Measurements from ENCODE around the gene CSRP2. TPM values are rescaled to one million over a fixed set of nuclear protein-coding genes. Genes with fewer than 3 reads are reported as not detected.

CSRP2 gene
- total RNA-seq, 1 experiment from 2014 or later: 7.8 TPM

DNA sequence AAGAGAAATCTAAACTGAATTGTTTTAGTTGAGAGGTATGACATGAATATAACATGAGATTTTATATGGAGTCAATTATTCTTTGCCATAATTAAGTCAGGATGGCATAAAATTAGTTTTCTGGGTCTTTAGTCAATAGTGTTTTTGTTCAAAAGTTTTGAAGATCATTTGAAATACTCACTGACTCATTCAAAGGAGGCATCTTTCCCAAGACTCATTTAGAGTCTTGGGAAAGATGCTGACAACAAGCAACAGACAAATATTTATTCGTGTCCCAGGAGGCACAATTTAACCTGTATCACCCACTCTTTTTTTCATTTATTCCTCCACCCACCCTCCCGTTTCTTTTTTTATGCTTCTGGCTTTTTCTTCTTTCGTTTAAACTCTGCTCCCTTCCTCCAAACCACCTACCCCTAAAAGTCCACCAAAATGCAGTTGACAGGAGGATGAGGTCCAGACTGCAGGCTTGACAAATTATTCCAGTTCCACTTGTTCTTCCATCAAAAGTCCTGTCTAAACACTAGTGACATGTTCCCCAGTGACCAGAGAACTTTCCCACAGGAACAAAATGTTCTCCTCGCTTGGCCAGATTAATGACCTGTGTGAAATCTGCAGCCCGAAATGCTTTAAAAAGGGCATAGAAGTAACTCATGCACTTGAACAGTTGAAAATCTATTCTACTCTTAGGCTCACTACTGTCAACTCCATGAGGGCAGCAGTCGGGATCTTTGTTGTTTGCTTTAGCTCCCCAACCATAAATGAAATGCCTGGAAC is 43.3 kb upstream of the CSRP2 start:
- intact Hi-C loops (cut with micrococcal nuclease; ENCODE audit: unreplicated experiment): loop anchor here (10.0 kb wide), 1 partner anchor 77 kb away; no protein-coding TSS in a partner anchor
- Histone ChIP-seq H3K27me3 (ENCODE audit: control insufficient read depth, insufficient read depth, low read length) (no peaks in the 10 kb centered on the region), H3K36me3 (ENCODE audit: control insufficient read depth, insufficient read depth, low read length) (no peaks in the 10 kb centered on the region), H3K27ac (ENCODE audit: low read length) (no peak overlapping the region), H3K9me3 (ENCODE audit: control insufficient read depth, insufficient read depth, low read depth, low read length) (no peaks in the 10 kb centered on the region), H3K4me1 (ENCODE audit: control insufficient read depth, insufficient read depth, low read length) (no peaks in the 10 kb centered on the region), H3K4me3 (ENCODE audit: low read depth in 2 of 2, low read length in 2 of 2) (no peak overlapping the region)
- in situ Hi-C loops (cut with HindIII; ENCODE audit: low pct_unique_long_range_greater_than_20kb, low sequenced_read_pairs): no loop called here
- TF ChIP-seq SIN3A (IDR thresholded peaks at IDR 0.05; ENCODE audit: borderline replicate concordance, insufficient read depth, low read depth, low read length) (no peak), TCF7L2 (IDR thresholded peaks at IDR 0.05; ENCODE audit: low read depth, low read length) (no peak), POLR2AphosphoS5 (IDR thresholded peaks at IDR 0.05; ENCODE audit: low read depth, low read length) (no peak)
- TF ChIP-seq, protein P1, sequence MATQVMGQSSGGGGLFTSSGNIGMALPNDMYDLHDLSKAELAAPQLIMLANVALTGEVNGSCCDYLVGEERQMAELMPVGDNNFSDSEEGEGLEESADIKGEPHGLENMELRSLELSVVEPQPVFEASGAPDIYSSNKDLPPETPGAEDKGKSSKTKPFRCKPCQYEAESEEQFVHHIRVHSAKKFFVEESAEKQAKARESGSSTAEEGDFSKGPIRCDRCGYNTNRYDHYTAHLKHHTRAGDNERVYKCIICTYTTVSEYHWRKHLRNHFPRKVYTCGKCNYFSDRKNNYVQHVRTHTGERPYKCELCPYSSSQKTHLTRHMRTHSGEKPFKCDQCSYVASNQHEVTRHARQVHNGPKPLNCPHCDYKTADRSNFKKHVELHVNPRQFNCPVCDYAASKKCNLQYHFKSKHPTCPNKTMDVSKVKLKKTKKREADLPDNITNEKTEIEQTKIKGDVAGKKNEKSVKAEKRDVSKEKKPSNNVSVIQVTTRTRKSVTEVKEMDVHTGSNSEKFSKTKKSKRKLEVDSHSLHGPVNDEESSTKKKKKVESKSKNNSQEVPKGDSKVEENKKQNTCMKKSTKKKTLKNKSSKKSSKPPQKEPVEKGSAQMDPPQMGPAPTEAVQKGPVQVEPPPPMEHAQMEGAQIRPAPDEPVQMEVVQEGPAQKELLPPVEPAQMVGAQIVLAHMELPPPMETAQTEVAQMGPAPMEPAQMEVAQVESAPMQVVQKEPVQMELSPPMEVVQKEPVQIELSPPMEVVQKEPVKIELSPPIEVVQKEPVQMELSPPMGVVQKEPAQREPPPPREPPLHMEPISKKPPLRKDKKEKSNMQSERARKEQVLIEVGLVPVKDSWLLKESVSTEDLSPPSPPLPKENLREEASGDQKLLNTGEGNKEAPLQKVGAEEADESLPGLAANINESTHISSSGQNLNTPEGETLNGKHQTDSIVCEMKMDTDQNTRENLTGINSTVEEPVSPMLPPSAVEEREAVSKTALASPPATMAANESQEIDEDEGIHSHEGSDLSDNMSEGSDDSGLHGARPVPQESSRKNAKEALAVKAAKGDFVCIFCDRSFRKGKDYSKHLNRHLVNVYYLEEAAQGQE (IDR thresholded peaks at IDR 0.05; ENCODE audit: insufficient read depth in 1 of 2, low read depth in 2 of 2, low read length in 1 of 2): no peak
- TF ChIP-seq, protein P2, sequence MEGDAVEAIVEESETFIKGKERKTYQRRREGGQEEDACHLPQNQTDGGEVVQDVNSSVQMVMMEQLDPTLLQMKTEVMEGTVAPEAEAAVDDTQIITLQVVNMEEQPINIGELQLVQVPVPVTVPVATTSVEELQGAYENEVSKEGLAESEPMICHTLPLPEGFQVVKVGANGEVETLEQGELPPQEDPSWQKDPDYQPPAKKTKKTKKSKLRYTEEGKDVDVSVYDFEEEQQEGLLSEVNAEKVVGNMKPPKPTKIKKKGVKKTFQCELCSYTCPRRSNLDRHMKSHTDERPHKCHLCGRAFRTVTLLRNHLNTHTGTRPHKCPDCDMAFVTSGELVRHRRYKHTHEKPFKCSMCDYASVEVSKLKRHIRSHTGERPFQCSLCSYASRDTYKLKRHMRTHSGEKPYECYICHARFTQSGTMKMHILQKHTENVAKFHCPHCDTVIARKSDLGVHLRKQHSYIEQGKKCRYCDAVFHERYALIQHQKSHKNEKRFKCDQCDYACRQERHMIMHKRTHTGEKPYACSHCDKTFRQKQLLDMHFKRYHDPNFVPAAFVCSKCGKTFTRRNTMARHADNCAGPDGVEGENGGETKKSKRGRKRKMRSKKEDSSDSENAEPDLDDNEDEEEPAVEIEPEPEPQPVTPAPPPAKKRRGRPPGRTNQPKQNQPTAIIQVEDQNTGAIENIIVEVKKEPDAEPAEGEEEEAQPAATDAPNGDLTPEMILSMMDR (IDR thresholded peaks at IDR 0.05): no peak
- no TSS peak for BruUV-seq (replicated peaks)
- DNase-seq (ENCODE audit: low read depth, low spot score) (no peak), ATAC-seq (no peak)
- ChIA-PET POLR2A (no interaction called here), CTCF (no interaction called here)

DNA sequence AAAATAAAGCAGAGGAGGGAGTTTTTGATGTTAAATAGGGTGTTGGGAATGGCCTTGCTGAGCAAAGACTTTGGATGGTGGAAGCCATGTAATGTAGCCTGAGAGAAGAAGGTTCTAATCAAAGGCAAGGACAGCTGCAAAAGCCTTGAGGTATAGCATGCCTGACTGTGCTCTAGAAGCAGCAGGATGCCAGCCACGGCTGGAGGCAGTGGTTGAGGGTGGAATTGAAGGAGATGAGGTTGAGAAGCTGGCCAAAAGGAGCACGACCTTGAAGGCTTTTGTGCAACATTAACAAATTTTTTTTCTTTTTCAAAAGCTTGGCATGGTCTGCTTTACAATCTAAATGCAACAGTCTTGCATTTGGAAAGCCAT is 42.3 kb upstream of the CSRP2 start:
- Histone ChIP-seq H3K4me3 (ENCODE audit: low read depth in 2 of 2, low read length in 2 of 2) (no peak overlapping the region), H3K27ac (ENCODE audit: low read length) (no peak overlapping the region), H3K4me1 (ENCODE audit: control insufficient read depth, insufficient read depth, low read length) (no peaks in the 10 kb centered on the region), H3K36me3 (ENCODE audit: control insufficient read depth, insufficient read depth, low read length) (no peaks in the 10 kb centered on the region), H3K9me3 (ENCODE audit: control insufficient read depth, insufficient read depth, low read depth, low read length) (no peaks in the 10 kb centered on the region), H3K27me3 (ENCODE audit: control insufficient read depth, insufficient read depth, low read length) (peaks cover 6% of the 10 kb centered on the region; the same call in 1 of the 2 replicates)
- in situ Hi-C loops (cut with HindIII; ENCODE audit: low pct_unique_long_range_greater_than_20kb, low sequenced_read_pairs) (no loop called here), intact Hi-C loops (cut with micrococcal nuclease; ENCODE audit: unreplicated experiment) (loop anchor here (10.0 kb wide), 1 partner anchor 76 kb away; no protein-coding TSS in a partner anchor)
- ChIA-PET POLR2A (no interaction called here), CTCF (no interaction called here)
- ATAC-seq: no peak
- no peak for DNase-seq (ENCODE audit: low read depth, low spot score)
- no TSS peak for BruUV-seq (replicated peaks)
- TF ChIP-seq SIN3A (IDR thresholded peaks at IDR 0.05; ENCODE audit: borderline replicate concordance, insufficient read depth, low read depth, low read length): no peak
- TF ChIP-seq, protein P2 (IDR thresholded peaks at IDR 0.05): no peak
- TF ChIP-seq POLR2AphosphoS5 (IDR thresholded peaks at IDR 0.05; ENCODE audit: low read depth, low read length): no peak
- TF ChIP-seq TCF7L2 (IDR thresholded peaks at IDR 0.05; ENCODE audit: low read depth, low read length): no peak
- TF ChIP-seq, protein P1 (IDR thresholded peaks at IDR 0.05; ENCODE audit: insufficient read depth in 1 of 2, low read depth in 2 of 2, low read length in 1 of 2): no peak

Measured in Panc1 (cell line).